ENCODE data around the gene LCT. TPM values are rescaled to one million over a fixed set of nuclear protein-coding genes. Genes with fewer than 3 reads are reported as not detected.

LCT gene
- total and polyA plus RNA-seq, 9 of the 15 experiments (the other 6 are each of a cell fraction or from before 2014, with no cell fraction given): 0.01 to 0.04 (median 0.03) TPM; not detected in 4

DNA sequence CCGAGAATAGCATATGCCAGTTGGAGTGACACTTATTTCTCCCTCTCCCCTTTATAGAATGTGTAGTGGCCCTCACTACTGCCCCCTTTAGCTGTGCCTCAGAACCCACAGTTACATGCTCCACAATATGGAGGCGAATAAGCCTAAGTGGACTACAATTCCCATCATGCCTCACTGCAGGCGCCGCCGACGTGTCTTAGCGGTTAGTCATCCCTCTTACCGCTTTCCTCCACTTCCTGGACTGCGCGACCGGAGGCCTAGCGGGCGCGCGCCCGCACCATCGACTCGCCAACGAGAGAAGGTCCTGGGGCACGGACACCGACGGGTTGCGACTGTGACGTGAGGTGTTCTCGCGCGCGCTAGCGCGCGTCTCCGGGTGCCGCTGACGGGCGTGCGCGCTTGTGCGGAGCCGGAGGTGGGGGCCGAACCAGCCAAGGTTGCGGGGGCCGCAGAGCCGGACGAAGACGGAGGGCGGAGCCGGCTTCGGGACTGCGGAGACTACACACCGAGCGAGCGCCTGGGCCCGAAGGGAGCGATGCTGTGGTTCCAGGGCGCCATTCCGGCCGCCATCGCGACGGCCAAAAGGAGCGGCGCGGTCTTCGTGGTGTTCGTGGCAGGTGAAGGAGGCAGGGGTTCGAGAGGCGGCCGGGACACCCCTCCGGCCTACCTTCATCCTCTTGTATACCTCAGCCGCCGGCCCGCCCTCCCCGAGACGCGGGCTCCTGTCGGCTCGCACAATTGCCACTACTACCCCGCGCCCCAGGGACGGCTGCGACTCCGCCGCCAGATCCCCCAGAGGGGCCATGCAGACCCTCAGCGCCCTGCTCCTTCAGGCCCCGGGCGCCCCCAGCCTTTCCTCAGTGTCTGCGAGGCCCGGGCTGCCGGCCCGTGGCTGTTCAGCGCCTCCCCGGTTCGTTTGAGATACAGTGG lies 95.3 kb downstream of the LCT start, which contains the start of gene UBXN4 (continued):
- TF ChIP-seq RBM15 (IDR thresholded peaks at IDR 0.05; ENCODE audit: insufficient read depth, low read length): no peak
- no peak for TF ChIP-seq GTF2E2 (tag; IDR thresholded peaks at IDR 0.05)
- no peak for TF ChIP-seq ZNF184 (CRISPR knock-in tag; IDR thresholded peaks at IDR 0.05)
- TF ChIP-seq SIN3B (IDR thresholded peaks at IDR 0.05; ENCODE audit: low read depth): no peak
- TF ChIP-seq, protein P1, sequence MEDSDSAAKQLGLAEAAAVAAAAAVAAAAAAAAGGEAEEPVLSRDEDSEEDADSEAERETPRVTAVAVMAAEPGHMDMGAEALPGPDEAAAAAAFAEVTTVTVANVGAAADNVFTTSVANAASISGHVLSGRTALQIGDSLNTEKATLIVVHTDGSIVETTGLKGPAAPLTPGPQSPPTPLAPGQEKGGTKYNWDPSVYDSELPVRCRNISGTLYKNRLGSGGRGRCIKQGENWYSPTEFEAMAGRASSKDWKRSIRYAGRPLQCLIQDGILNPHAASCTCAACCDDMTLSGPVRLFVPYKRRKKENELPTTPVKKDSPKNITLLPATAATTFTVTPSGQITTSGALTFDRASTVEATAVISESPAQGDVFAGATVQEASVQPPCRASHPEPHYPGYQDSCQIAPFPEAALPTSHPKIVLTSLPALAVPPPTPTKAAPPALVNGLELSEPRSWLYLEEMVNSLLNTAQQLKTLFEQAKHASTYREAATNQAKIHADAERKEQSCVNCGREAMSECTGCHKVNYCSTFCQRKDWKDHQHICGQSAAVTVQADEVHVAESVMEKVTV (CRISPR knock-in tag; IDR thresholded peaks at IDR 0.05): 0 out of 2 replicates have a peak, but pooled peaks have one; percentile 14
- TF ChIP-seq, protein P2, sequence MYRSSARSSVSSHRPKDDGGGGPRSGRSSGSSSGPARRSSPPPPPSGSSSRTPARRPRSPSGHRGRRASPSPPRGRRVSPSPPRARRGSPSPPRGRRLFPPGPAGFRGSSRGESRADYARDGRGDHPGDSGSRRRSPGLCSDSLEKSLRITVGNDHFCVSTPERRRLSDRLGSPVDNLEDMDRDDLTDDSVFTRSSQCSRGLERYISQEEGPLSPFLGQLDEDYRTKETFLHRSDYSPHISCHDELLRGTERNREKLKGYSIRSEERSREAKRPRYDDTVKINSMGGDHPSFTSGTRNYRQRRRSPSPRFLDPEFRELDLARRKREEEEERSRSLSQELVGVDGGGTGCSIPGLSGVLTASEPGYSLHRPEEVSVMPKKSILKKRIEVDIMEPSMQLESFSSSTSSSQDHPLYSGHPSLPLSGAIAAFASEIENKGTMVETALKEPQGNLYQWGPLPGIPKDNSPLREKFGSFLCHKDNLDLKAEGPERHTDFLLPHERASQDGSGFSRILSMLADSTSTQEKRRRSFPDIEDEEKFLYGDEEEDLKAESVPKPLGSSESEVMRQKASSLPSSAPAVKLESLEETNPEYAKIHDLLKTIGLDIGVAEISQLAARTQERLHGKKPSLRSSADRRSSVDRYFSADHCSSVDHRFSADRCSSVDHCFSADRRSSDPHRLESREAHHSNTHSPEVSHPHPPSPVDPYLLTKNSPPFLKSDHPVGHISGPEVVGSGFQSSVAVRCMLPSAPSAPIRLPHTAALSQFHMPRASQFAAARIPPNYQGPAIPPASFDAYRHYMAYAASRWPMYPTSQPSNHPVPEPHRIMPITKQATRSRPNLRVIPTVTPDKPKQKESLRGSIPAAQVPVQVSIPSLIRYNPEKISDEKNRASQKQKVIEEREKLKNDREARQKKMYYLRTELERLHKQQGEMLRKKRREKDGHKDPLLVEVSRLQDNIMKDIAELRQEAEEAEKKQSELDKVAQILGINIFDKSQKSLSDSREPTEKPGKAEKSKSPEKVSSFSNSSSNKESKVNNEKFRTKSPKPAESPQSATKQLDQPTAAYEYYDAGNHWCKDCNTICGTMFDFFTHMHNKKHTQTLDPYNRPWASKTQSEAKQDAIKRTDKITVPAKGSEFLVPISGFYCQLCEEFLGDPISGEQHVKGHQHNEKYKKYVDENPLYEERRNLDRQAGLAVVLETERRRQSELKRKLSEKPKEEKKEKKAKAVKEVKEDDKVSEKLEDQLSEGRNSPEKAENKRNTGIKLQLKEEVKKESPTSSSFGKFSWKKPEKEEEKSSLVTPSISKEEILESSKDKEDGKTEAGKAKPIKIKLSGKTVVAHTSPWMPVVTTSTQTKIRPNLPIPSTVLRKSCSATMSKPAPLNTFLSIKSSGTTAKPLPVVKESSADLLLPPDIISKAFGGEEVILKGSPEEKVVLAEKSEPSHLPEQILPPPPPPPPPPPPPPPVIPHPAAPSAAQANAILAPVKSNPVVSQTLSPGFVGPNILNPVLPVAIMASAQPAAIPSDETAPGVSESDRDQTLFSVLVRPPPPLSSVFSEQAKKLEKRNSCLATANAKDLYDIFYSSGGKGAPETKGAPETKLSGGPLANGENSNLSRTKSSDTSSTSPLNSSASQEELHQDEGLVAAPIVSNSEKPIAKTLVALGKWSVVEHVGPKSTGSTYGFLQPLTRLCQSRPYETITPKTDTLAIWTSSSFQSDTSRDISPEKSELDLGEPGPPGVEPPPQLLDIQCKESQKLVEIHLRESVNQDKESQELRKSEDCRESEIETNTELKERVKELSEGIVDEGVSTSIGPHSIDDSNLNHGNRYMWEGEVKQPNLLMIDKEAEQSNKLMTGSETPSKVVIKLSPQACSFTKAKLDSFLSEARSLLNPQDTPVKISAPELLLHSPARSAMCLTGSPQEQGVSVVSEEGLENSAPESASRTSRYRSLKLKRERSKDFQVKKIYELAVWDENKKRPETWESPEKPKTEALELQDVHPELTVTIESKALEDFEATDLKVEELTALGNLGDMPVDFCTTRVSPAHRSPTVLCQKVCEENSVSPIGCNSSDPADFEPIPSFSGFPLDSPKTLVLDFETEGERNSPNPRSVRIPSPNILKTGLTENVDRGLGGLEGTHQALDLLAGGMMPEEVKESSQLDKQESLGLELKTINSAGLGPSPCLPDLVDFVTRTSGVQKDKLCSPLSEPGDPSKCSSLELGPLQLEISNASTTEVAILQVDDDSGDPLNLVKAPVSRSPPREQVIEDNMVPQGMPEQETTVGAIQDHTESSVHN (IDR thresholded peaks at IDR 0.05; ENCODE audit: borderline replicate concordance in 1 of 2, low read depth in 1 of 2): no peak
- peak; percentile 98 for TF ChIP-seq CTBP1 (IDR thresholded peaks at IDR 0.05; ENCODE audit: borderline replicate concordance)
- TF ChIP-seq SIX5 (IDR thresholded peaks at IDR 0.05; ENCODE audit: borderline replicate concordance in 1 of 2, insufficient read depth in 1 of 2, low read depth in 1 of 2, low read length in 2 of 2): peak; percentile 72 to 75
- no peak for TF ChIP-seq E2F3 (CRISPR knock-in tag; IDR thresholded peaks at IDR 0.05)
- TF ChIP-seq ARNT (IDR thresholded peaks at IDR 0.05): peak in 1 of 2 experiments; percentile 74; a peak in 2 of 4 replicates
- no peak for TF ChIP-seq RBM39 (optimal IDR thresholded peaks at IDR 0.05; ENCODE audit: low read depth, low read length)
- no peak for TF ChIP-seq HDAC8 (tag; IDR thresholded peaks at IDR 0.05)
- TF ChIP-seq MED1 (CRISPR knock-in tag; IDR thresholded peaks at IDR 0.05; ENCODE audit: borderline replicate concordance): no peak
- TF ChIP-seq PCBP1 (IDR thresholded peaks at IDR 0.05; ENCODE audit: low read depth, low read length, poor library complexity, severe bottlenecking): no peak

Data from K562 (cell line).